ENCODE measurements around the gene ARNT2. TPM values are rescaled to one million over a fixed set of nuclear protein-coding genes. Genes with fewer than 3 reads are reported as not detected.

Gene ARNT2
- total RNA-seq, 1 experiment from 2014 or later, result 7.0 TPM

DNA sequence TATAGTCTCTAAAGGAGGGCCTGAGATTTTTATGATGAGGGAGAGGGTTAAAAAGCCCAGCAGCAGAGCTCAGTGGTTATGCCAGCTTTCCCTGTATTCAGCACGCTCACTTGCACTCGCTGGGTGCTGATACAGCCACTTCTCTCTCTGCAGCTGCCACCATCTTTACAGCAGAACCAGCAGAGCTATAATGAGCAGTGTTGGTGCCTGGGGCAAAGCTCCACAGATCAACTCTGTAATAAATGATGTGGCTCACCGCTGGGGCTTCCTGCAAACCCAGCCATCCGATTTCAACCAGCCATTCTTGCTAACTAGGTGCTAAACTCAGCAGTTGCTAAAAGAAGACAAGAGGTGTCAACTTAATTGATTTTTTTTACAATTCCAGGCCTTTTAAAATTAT, 48.0 kb downstream of the ARNT2 start (continued):
- TF ChIP-seq ESRRA (CRISPR knock-in tag; IDR thresholded peaks at IDR 0.05; ENCODE audit: borderline replicate concordance) (no peak), STAT6 (CRISPR knock-in tag; conservative IDR thresholded peaks at IDR 0.05; ENCODE audit: low read depth) (no peak), ERG (CRISPR knock-in tag; IDR thresholded peaks at IDR 0.05) (no peak), ATF3 (CRISPR knock-in tag; conservative IDR thresholded peaks at IDR 0.05) (no peak), IRF1 (CRISPR knock-in tag; IDR thresholded peaks at IDR 0.05) (no peak)
- TF ChIP-seq, protein P1, sequence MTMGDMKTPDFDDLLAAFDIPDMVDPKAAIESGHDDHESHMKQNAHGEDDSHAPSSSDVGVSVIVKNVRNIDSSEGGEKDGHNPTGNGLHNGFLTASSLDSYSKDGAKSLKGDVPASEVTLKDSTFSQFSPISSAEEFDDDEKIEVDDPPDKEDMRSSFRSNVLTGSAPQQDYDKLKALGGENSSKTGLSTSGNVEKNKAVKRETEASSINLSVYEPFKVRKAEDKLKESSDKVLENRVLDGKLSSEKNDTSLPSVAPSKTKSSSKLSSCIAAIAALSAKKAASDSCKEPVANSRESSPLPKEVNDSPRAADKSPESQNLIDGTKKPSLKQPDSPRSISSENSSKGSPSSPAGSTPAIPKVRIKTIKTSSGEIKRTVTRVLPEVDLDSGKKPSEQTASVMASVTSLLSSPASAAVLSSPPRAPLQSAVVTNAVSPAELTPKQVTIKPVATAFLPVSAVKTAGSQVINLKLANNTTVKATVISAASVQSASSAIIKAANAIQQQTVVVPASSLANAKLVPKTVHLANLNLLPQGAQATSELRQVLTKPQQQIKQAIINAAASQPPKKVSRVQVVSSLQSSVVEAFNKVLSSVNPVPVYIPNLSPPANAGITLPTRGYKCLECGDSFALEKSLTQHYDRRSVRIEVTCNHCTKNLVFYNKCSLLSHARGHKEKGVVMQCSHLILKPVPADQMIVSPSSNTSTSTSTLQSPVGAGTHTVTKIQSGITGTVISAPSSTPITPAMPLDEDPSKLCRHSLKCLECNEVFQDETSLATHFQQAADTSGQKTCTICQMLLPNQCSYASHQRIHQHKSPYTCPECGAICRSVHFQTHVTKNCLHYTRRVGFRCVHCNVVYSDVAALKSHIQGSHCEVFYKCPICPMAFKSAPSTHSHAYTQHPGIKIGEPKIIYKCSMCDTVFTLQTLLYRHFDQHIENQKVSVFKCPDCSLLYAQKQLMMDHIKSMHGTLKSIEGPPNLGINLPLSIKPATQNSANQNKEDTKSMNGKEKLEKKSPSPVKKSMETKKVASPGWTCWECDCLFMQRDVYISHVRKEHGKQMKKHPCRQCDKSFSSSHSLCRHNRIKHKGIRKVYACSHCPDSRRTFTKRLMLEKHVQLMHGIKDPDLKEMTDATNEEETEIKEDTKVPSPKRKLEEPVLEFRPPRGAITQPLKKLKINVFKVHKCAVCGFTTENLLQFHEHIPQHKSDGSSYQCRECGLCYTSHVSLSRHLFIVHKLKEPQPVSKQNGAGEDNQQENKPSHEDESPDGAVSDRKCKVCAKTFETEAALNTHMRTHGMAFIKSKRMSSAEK (CRISPR knock-in tag; IDR thresholded peaks at IDR 0.05; ENCODE audit: borderline replicate concordance), result no peak
- TF ChIP-seq, protein P2, sequence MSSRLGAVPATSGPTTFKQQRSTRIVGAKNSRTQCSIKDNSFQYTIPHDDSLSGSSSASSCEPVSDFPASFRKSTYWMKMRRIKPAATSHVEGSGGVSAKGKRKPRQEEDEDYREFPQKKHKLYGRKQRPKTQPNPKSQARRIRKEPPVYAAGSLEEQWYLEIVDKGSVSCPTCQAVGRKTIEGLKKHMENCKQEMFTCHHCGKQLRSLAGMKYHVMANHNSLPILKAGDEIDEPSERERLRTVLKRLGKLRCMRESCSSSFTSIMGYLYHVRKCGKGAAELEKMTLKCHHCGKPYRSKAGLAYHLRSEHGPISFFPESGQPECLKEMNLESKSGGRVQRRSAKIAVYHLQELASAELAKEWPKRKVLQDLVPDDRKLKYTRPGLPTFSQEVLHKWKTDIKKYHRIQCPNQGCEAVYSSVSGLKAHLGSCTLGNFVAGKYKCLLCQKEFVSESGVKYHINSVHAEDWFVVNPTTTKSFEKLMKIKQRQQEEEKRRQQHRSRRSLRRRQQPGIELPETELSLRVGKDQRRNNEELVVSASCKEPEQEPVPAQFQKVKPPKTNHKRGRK (CRISPR knock-in tag; IDR thresholded peaks at IDR 0.05; ENCODE audit: borderline replicate concordance), result no peak

- no peak overlapping the region for H3K27ac Mint-ChIP-seq
- POLR2A ChIA-PET, result no interaction called here
These were observed 51.0 kb downstream of the ARNT2 start for GRCh38 chr15:80455051-80455648.

GRCh38 chr15:80455668-80456442, 51.7 kb downstream of the ARNT2 start:
- ChIA-PET POLR2A (no interaction called here), CTCF (interaction anchor here (0.9 to 5.9 kb wide), 12 partner anchors 19 to 515 kb away, joined by 3 to 47 read pairs (median 5); partner anchors contain the start of genes ABHD17C and CEMIP)
- Mint-ChIP-seq H3K4me3 (no peak overlapping the region), H3K27me3 (ENCODE audit: low read depth) (no peaks in the 10 kb centered on the region; the same call in 1 of the 2 replicates), H3K36me3 (no peaks in the 10 kb centered on the region), H3K9me3 (peaks cover 6% of the 10 kb centered on the region), H3K4me1 (peaks cover 33% of the 10 kb centered on the region), H3K27ac (no peak overlapping the region)
- peak; percentile 86 for TF ChIP-seq CTCF (IDR thresholded peaks at IDR 0.05)
- no peak for TF ChIP-seq ZNF396 (CRISPR knock-in tag; IDR thresholded peaks at IDR 0.05; ENCODE audit: borderline replicate concordance)
- ATAC-seq, result peak; percentile 74
- peak; percentile 40 for DNase-seq (ENCODE audit: low spot score)

More at GRCh38 chr15:80455051-80455648, 51.0 kb downstream of the ARNT2 start:
- no peak for ATAC-seq
- Mint-ChIP-seq H3K4me3 (no peak overlapping the region), H3K27me3 (ENCODE audit: low read depth) (no peaks in the 10 kb centered on the region; the same call in 1 of the 2 replicates), H3K9me3 (peaks cover 6% of the 10 kb centered on the region), H3K4me1 (peaks cover 40% of the 10 kb centered on the region), H3K36me3 (no peaks in the 10 kb centered on the region)
- TF ChIP-seq ZNF219 (CRISPR knock-in tag; IDR thresholded peaks at IDR 0.05; ENCODE audit: borderline replicate concordance) (no peak), HMGA2 (CRISPR knock-in tag; IDR thresholded peaks at IDR 0.05) (no peak)
- CTCF ChIA-PET, result interaction anchor here (1.8 to 5.9 kb wide), 4 partner anchors 57 to 325 kb away, joined by 4 to 47 read pairs (median 19); partner anchors contain the start of genes ABHD17C and CEMIP
- no peak for DNase-seq (ENCODE audit: low spot score)
